BLaER1 (cell line): ENCODE measurements around the gene UTS2.

Experiments used
- H3K27ac ChIP-seq: shearing (Covaris generic); formaldehyde crosslinking; 2 replicates; pipeline ENCODE4 v1.8.1; 2022
- H3K27me3 ChIP-seq: shearing (Covaris generic); formaldehyde crosslinking; 2 replicates; pipeline ENCODE4 v1.8.1; 2022
- H3K36me3 ChIP-seq: shearing (Covaris generic); formaldehyde crosslinking; 2 replicates; pipeline ENCODE4 v1.8.1; 2022
- H3K4me1 ChIP-seq: shearing (Covaris generic); formaldehyde crosslinking; 2 replicates; pipeline ENCODE4 v1.8.1; 2022
- H3K4me2 ChIP-seq: shearing (Covaris generic); formaldehyde crosslinking; 2 replicates; pipeline ENCODE4 v1.8.1; 2022
- H3K4me3 ChIP-seq: shearing (Covaris generic); formaldehyde crosslinking; 2 replicates; pipeline ENCODE4 v1.8.1; 2022
- H3K9ac ChIP-seq: shearing (Covaris generic); formaldehyde crosslinking; 2 replicates; pipeline ENCODE4 v1.8.1; 2022
- H3K9me3 ChIP-seq: shearing (Covaris generic); formaldehyde crosslinking; 2 replicates; pipeline ENCODE4 v1.8.1; 2022
- H4K20me1 ChIP-seq: shearing (Covaris generic); formaldehyde crosslinking; 2 replicates; pipeline ENCODE4 v1.8.1; 2022
- Cebpa-rat ChIP-seq: shearing (Covaris generic); IDR thresholded peaks from 2 replicates; pipeline ENCODE4 v1.8.1; 2022

Gene UTS2

DNA sequence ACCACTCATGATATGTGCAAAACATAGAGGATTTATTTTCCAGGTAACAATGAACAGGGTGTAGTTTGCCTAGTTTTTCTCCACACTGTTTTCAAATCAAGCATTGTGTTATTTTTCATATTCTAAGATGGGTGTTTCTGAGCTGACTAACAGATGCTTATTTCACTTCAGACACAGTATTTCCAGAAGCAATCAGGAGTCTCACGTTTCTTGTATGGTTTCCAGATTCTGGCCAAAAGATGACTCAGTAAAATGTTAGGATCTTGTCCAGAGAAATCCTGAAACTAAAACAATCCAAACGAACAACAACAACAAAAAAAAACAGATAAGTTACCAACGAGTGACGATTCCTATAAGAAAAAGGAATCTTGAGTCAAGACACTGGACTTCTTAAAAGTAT lies 5.3 kb downstream of the UTS2 start:
- no peaks in the 10 kb centered on the region for H3K27me3 ChIP-seq
- H4K20me1 ChIP-seq = no peaks in the 10 kb centered on the region
- no peak for TF ChIP-seq Cebpa-rat
- no peak overlapping the region for H3K4me3 ChIP-seq
- no peak overlapping the region for H3K27ac ChIP-seq
- H3K4me1 ChIP-seq = no peaks in the 10 kb centered on the region
- H3K9me3 ChIP-seq = no peaks in the 10 kb centered on the region
- no peak overlapping the region for H3K4me2 ChIP-seq
- H3K9ac ChIP-seq = no peak overlapping the region
- H3K36me3 ChIP-seq = no peaks in the 10 kb centered on the region

DNA sequence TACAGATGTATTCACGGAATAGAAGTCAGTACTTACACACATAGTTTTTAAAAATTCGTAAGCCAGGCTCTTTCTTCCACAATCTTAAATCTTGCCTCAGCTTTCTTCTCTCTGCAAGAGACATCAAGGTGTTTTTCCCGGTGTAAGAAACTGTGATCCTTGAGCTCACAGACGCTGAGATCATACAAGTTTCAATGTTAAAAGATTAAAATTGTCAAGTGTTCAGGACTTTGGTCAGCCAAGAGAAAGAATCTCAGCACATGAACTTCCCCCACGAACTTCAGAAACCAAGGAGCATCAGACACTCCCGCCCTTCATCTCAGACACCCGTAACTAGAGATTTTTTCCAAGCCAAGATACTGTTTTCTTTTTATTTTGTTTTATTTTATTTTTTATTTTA lies 6.2 kb downstream of the UTS2 start:
- H3K27ac ChIP-seq = no peak overlapping the region
- no peaks in the 10 kb centered on the region for H3K36me3 ChIP-seq
- no peak overlapping the region for H3K4me3 ChIP-seq
- H3K9me3 ChIP-seq = no peaks in the 10 kb centered on the region
- H3K27me3 ChIP-seq = no peaks in the 10 kb centered on the region
- TF ChIP-seq Cebpa-rat = no peak
- no peaks in the 10 kb centered on the region for H3K4me1 ChIP-seq
- H4K20me1 ChIP-seq = no peaks in the 10 kb centered on the region
- H3K4me2 ChIP-seq = no peak overlapping the region
- no peak overlapping the region for H3K9ac ChIP-seq

DNA sequence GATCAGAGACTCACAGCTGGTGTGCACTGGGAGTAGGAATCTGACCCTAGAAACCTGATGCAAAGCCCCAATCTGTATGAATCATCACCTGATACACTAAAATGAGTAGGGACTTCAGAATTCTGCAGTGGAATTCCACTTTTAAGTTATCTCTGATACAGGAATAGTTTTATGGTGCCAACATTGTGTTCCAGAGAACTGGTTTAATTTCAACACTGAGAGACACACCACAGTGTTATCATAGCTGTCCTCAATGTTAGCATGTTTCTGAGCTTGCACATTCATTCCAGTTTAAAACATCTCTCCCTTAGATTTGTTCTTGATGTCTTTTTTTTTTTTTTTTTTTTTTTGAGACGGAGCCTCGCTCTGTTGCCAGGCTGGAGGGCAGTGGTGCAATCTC lies 7.1 kb downstream of the UTS2 start:
- H3K9me3 ChIP-seq = peaks cover 8% of the 10 kb centered on the region
- peaks cover under 1% of the 10 kb centered on the region; the same call in 1 of the 2 replicates for H3K36me3 ChIP-seq
- H3K27me3 ChIP-seq = no peaks in the 10 kb centered on the region
- H3K4me3 ChIP-seq = no peak overlapping the region
- H3K4me2 ChIP-seq = no peak overlapping the region
- no peaks in the 10 kb centered on the region for H4K20me1 ChIP-seq
- no peak overlapping the region for H3K27ac ChIP-seq
- no peak overlapping the region for H3K9ac ChIP-seq
- TF ChIP-seq Cebpa-rat = no peak
- H3K4me1 ChIP-seq = no peaks in the 10 kb centered on the region

DNA sequence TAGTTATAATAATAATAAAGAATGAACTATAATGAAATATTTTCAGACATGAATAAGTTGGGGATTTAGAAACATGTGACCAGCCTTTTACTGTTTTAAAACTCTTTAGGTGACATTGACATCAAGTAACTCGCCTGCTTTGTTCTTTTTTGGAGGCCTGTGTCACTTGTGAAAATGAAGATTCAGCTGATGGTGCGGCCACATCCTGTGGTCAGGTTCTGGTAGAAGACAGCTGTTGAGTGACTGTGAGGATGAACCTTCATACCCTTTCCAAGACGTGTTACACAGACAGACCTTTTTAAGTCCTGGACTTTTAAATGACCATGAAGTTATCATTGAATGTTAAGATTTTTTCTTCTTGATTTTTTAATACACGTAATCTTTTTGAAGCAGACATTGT lies 10.3 kb downstream of the UTS2 start:
- Histone ChIP-seq H4K20me1 (no peaks in the 10 kb centered on the region), H3K27me3 (no peaks in the 10 kb centered on the region), H3K27ac (no peak overlapping the region), H3K9ac (no peak overlapping the region), H3K9me3 (peaks cover 41% of the 10 kb centered on the region), H3K36me3 (peaks cover 26% of the 10 kb centered on the region), H3K4me1 (no peaks in the 10 kb centered on the region), H3K4me2 (no peak overlapping the region), H3K4me3 (no peak overlapping the region)
- TF ChIP-seq Cebpa-rat = no peak

DNA sequence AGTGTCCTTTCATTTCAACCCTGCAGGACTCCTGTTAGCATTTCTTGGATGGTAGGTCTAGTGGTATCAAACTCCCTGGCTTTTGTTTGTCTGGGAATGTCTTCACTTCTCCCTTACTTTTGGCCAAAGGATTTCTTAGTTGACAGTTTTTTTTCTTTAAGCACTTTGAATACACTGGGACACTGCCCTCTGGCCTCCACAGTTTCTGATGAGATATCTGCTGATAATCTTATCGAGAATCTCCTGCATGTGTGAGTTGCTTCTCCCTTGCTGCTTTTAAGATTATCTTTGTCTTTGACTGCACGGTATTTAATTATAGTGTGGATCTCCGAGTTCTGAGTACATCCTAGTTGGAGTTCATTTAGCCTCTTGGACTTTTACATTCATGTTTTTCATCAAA lies 13.3 kb downstream of the UTS2 start:
- Histone ChIP-seq H3K9ac (no peak overlapping the region), H3K27me3 (no peaks in the 10 kb centered on the region), H3K4me3 (no peak overlapping the region), H3K36me3 (peaks cover 39% of the 10 kb centered on the region), H3K27ac (no peak overlapping the region), H3K9me3 (peaks cover 42% of the 10 kb centered on the region), H3K4me1 (no peaks in the 10 kb centered on the region), H4K20me1 (no peaks in the 10 kb centered on the region), H3K4me2 (no peak overlapping the region)
- no peak for TF ChIP-seq Cebpa-rat

DNA sequence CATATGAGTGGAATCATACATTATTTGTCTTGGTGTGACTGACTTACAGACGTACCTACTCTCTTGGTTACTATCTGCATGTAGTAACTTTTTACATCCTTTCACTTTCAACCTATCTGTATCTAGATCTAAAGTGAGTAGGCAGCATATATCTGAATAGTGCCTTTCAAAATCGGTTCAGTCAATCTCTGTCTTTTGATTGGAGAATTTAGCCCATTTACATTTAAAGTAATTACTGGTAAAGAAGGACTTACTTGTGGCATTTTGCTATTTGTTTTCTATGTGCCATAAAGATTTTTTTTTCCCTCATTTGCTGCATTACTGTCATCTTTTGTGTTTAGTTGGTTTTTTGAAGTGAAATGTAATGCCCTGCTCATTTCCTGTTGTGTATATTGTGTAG lies 14.2 kb downstream of the UTS2 start:
- peaks cover 42% of the 10 kb centered on the region for H3K9me3 ChIP-seq
- no peak overlapping the region for H3K9ac ChIP-seq
- no peak for TF ChIP-seq Cebpa-rat
- H3K4me2 ChIP-seq = no peak overlapping the region
- no peaks in the 10 kb centered on the region for H4K20me1 ChIP-seq
- H3K4me1 ChIP-seq = no peaks in the 10 kb centered on the region
- no peak overlapping the region for H3K27ac ChIP-seq
- no peak overlapping the region for H3K4me3 ChIP-seq
- H3K36me3 ChIP-seq = peaks cover 39% of the 10 kb centered on the region
- H3K27me3 ChIP-seq = no peaks in the 10 kb centered on the region

DNA sequence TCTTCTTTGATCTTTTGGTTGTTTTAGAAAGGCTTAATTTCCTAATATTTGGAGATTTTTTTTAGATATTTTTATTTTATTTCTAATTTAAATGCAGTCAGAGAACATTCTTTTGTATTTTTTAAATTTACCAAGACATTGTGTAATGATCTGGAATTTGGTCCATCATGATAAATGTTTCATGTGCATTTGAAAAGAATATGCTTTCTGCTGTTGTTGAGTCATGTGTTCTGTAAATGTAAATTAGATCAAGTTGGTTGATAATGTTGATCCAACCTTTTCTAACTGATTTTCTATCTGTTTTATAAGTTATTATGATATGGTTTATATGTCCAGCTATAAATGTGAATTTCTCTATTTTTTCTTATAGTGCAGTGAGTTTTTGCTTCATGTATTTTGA lies 19.8 kb downstream of the UTS2 start:
- no peak overlapping the region for H3K4me2 ChIP-seq
- no peak overlapping the region for H3K27ac ChIP-seq
- H3K4me1 ChIP-seq = peaks cover 44% of the 10 kb centered on the region
- H3K36me3 ChIP-seq = peaks cover 17% of the 10 kb centered on the region
- no peak overlapping the region for H3K4me3 ChIP-seq
- no peaks in the 10 kb centered on the region for H3K27me3 ChIP-seq
- H3K9ac ChIP-seq = no peak overlapping the region
- no peaks in the 10 kb centered on the region for H4K20me1 ChIP-seq
- peaks cover 7% of the 10 kb centered on the region for H3K9me3 ChIP-seq
- no peak for TF ChIP-seq Cebpa-rat

DNA sequence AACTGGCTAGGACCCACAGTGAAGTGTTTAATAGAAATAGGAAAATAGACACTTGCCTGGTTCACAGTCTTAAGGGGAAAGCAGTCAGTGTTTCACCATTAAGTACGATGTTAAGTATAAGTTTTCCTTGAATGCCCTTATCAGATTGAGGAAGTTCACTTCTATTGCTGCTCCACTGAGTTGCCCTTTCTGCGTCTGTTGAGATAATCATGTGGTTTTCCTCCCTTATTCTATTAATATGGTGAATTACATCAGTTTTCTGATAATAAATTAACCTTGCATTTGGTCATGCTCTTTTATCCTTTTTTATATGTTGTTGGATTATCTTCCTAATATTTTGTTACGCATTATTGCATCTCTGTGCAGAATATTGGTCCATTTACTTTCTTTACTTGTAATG lies 21.4 kb downstream of the UTS2 start:
- H3K9me3 ChIP-seq = no peaks in the 10 kb centered on the region
- no peaks in the 10 kb centered on the region for H4K20me1 ChIP-seq
- no peaks in the 10 kb centered on the region for H3K27me3 ChIP-seq
- H3K4me1 ChIP-seq = peaks cover 58% of the 10 kb centered on the region
- H3K36me3 ChIP-seq = peaks cover 14% of the 10 kb centered on the region
- TF ChIP-seq Cebpa-rat = no peak
- no peak overlapping the region for H3K9ac ChIP-seq
- no peak overlapping the region for H3K4me3 ChIP-seq
- peak overlapping the region; percentile 64 for H3K4me2 ChIP-seq
- H3K27ac ChIP-seq = peak overlapping the region; percentile 38

DNA sequence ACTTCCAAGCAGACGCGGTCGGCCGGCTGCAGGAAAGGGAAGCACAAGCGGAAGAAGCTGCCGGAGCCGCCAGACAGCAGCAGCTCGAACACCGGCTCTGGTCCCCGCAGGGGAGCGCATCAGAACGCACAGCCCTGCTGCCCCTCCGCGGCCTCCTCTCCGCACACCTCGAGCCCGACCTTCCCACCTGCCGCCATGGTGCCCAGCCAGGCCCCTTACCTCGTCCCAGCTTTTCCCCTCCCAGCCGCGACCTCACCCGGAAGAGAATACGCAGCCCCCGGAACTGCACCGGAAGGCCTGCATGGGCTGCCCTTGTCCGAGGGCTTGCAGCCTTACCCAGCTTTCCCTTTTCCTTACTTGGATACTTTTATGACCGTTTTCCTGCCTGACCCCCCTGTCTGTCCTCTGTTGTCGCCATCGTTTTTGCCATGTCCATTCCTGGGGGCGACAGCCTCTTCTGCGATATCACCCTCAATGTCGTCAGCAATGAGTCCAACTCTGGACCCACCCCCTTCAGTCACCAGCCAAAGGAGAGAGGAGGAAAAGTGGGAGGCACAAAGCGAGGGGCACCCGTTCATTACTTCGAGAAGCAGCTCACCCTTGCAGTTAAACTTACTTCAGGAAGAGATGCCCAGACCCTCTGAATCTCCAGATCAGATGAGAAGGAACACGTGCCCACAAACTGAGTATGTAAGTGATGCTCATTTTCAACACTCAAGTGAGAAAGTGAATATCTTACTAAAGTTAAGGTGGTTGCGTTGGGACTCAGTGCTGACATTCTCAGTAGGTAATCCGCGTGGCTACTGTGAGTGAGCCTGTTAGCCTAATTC lies 25.5 kb downstream of the UTS2 start:
- H3K4me1 ChIP-seq = peaks cover 71% of the 10 kb centered on the region
- TF ChIP-seq Cebpa-rat = no peak
- no peak overlapping the region; the same call in 1 of the 2 replicates for H3K27ac ChIP-seq
- H3K4me2 ChIP-seq = peak overlapping the region; percentile 15; the same call in 1 of the 2 replicates
- H3K9ac ChIP-seq = no peak overlapping the region
- H3K36me3 ChIP-seq = peaks cover 8% of the 10 kb centered on the region
- H3K9me3 ChIP-seq = no peaks in the 10 kb centered on the region
- no peaks in the 10 kb centered on the region for H4K20me1 ChIP-seq
- no peak overlapping the region for H3K4me3 ChIP-seq
- H3K27me3 ChIP-seq = no peaks in the 10 kb centered on the region

DNA sequence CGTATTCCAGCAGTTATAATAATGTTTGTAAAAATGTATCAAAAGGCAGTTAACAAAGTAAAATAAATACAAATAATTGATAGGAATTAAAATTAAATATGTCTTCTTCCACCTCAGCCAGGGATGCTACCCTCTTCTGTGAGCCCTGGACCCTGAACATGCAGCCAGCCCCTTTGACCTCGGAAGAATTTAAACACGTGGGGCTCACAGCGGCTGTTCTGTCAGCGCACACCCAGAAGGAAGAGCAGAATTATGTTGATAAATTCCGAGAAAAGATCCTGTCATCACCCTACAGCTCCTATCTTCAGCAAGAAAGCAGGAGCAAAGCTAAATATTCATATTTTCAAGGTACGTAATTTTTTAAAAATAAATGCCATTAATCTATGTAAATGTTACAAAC lies 26.5 kb downstream of the UTS2 start:
- Histone ChIP-seq H3K9me3 (no peaks in the 10 kb centered on the region), H3K36me3 (peaks cover 8% of the 10 kb centered on the region), H3K27ac (no peak overlapping the region), H3K9ac (no peak overlapping the region), H3K4me2 (peak overlapping the region; percentile 51), H3K4me3 (no peak overlapping the region), H4K20me1 (no peaks in the 10 kb centered on the region), H3K4me1 (peaks cover 61% of the 10 kb centered on the region), H3K27me3 (no peaks in the 10 kb centered on the region)
- TF ChIP-seq Cebpa-rat = no peak

DNA sequence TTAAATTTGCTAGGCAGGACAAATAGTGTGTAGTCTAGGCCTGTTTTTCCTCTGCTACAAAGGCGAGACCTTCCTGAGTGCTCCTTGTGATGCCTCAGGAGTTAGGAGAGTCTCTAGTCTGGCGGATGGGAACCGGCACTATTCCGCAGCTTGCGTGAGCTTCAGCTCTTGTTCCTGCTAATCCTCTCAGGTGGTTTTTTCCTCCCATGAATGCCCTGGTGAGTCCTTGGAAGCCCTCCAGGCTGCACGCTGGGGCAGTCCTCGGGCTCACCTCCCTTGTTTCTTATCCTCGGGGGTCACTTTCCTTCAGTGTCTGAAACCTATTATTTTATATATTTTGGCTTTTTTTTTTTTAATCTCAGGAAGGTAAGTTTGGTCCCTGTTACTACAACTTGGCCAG lies 28.2 kb downstream of the UTS2 start:
- H3K4me3 ChIP-seq = no peak overlapping the region
- H3K36me3 ChIP-seq = peaks cover 8% of the 10 kb centered on the region
- no peaks in the 10 kb centered on the region for H3K27me3 ChIP-seq
- TF ChIP-seq Cebpa-rat = no peak
- H3K9ac ChIP-seq = no peak overlapping the region
- no peak overlapping the region for H3K4me2 ChIP-seq
- no peaks in the 10 kb centered on the region for H4K20me1 ChIP-seq
- H3K9me3 ChIP-seq = no peaks in the 10 kb centered on the region
- H3K4me1 ChIP-seq = peaks cover 44% of the 10 kb centered on the region
- no peak overlapping the region for H3K27ac ChIP-seq
